ENCODE results near the gene CSGALNACT2. TPM values are rescaled to one million over a fixed set of nuclear protein-coding genes. Genes with fewer than 3 reads are reported as not detected.

Gene CSGALNACT2
- total RNA-seq, 1 donor from 2014 or later, result 7.1 TPM

- no peak for TF ChIP-seq CTCF (IDR thresholded peaks at IDR 0.05; ENCODE audit: borderline replicate concordance)
- no peaks in the 10 kb centered on the region for H3K27me3 ChIP-seq (ENCODE audit: low read depth)
- H3K27ac ChIP-seq (replicated peaks), result no peak overlapping the region
- intact Hi-C loops (cut with micrococcal nuclease), result no loop called here
- peaks cover under 1% of the 10 kb centered on the region for H3K4me1 ChIP-seq
- peaks cover 26% of the 10 kb centered on the region for H3K36me3 ChIP-seq
- no peak for DNase-seq
- no peaks in the 10 kb centered on the region for H3K9me3 ChIP-seq (replicated peaks)
- H3K4me3 ChIP-seq, result no peak overlapping the region
Observed at GRCh38 chr10:43158636-43159035, 20.4 kb downstream of the CSGALNACT2 start.

GRCh38 chr10:43160046-43160920 is 22.0 kb downstream of the CSGALNACT2 start:
- Histone ChIP-seq H3K27me3 (ENCODE audit: low read depth) (no peaks in the 10 kb centered on the region), H3K4me3 (no peak overlapping the region), H3K36me3 (peaks cover 29% of the 10 kb centered on the region), H3K27ac (replicated peaks) (no peak overlapping the region), H3K9me3 (replicated peaks) (no peaks in the 10 kb centered on the region), H3K4me1 (no peaks in the 10 kb centered on the region)
- no peak for DNase-seq
- TF ChIP-seq CTCF (IDR thresholded peaks at IDR 0.05; ENCODE audit: borderline replicate concordance), result no peak
- intact Hi-C loops (cut with micrococcal nuclease), result no loop called here

GRCh38 chr10:43160921-43161255 is 22.6 kb downstream of the CSGALNACT2 start:
- Histone ChIP-seq H3K27ac (replicated peaks) (no peak overlapping the region), H3K9me3 (replicated peaks) (no peaks in the 10 kb centered on the region), H3K4me1 (no peaks in the 10 kb centered on the region), H3K4me3 (no peak overlapping the region), H3K36me3 (peaks cover 29% of the 10 kb centered on the region), H3K27me3 (ENCODE audit: low read depth) (no peaks in the 10 kb centered on the region)
- intact Hi-C loops (cut with micrococcal nuclease), result no loop called here
- DNase-seq, result no peak
- TF ChIP-seq CTCF (IDR thresholded peaks at IDR 0.05; ENCODE audit: borderline replicate concordance), result no peak

GRCh38 chr10:43162604-43163003 is 24.4 kb downstream of the CSGALNACT2 start:
- H3K9me3 ChIP-seq (replicated peaks), result no peaks in the 10 kb centered on the region
- peaks cover 36% of the 10 kb centered on the region for H3K36me3 ChIP-seq
- no peak for DNase-seq
- intact Hi-C loops (cut with micrococcal nuclease), result no loop called here
- H3K27me3 ChIP-seq (ENCODE audit: low read depth), result no peaks in the 10 kb centered on the region
- H3K4me3 ChIP-seq, result no peak overlapping the region
- H3K4me1 ChIP-seq, result no peaks in the 10 kb centered on the region
- no peak for TF ChIP-seq CTCF (IDR thresholded peaks at IDR 0.05; ENCODE audit: borderline replicate concordance)
- H3K27ac ChIP-seq (replicated peaks), result no peak overlapping the region

DNA sequence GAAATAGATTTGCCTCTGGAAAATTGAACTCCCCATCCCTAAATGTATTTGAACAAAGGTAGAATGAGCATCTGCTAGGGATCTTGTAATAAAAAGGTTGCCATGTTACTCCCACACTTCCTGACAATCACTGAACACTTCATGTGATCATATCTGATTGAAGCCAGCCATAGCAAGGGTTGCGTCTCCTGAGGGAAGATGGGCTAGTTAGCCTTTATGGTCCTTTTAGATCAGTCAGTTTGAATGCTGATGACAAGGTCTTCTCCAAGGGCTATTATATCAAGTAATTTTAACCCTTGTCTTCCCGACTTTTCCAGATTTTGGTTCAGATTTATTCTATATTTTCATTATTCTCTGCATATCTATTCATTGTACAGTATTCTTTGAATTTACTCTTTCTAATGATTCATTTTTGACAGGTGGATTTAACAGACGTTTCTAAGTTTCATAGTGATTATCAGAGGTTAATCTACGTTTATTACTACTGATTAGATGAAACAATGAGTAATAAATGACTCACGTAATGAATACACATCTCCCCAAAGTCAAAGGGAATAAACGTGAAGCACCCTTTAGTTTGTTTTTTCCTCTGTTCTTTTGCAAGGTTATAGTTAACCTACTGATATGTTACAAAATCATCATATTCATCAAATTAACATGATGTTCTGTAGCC is 28.1 kb downstream of the CSGALNACT2 start:
- Histone ChIP-seq H3K36me3 (peaks cover 50% of the 10 kb centered on the region), H3K4me1 (no peaks in the 10 kb centered on the region), H3K27ac (replicated peaks) (no peak overlapping the region), H3K27me3 (ENCODE audit: low read depth) (no peaks in the 10 kb centered on the region), H3K4me3 (no peak overlapping the region), H3K9me3 (replicated peaks) (no peaks in the 10 kb centered on the region)
- intact Hi-C loops (cut with micrococcal nuclease), result no loop called here
- TF ChIP-seq CTCF (IDR thresholded peaks at IDR 0.05; ENCODE audit: borderline replicate concordance), result no peak
- DNase-seq, result no peak
